Colon (tissue), 2 donors: ENCODE results near the gene COX7C.

ENCODE experiments used
- FAIRE-seq: peaks from 2 replicates; lab custom pipeline; 2012; peaks lifted over from hg19 to GRCh38; lab: Jason Lieb, UNC
- donor health status: control.
- donor health status: control.

The COX7C gene

GRCh38 chr5:86665984-86666760 lies 48.4 kb downstream of the COX7C start:
- no peak for FAIRE-seq

- FAIRE-seq = no peak
Observed at GRCh38 chr5:86666981-86667380, 49.2 kb downstream of the COX7C start.
